Measurements from ENCODE around the gene USH1C.

USH1C gene

GRCh38 chr11:17459236-17459896, 84.8 kb downstream of the USH1C start:
- no peak for DNase-seq

DNA sequence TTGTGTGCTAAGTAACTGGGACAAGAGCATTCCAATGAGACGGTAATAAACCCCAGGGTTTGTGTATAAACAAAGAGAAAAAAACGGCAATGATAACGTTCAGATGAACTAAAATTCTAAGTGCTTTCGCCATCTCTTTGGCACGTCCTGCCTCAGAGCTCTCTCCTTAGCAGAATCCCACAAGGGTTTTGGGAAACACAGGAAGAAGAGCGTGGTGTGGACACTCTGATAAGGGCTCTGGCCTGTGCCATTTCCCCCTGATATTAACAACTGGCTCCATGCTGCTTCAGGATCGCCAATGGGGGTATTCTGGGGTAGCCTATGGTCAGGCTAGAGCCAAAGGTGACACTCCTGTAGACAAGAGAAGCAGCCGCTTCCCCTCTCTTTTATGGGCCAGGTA, 85.9 kb downstream of the USH1C start:
- DNase-seq, result no peak

- no peak for DNase-seq
Observed at GRCh38 chr11:17457396-17458173, 86.6 kb downstream of the USH1C start.

GRCh38 chr11:17452668-17453067, 91.5 kb downstream of the USH1C start:
- no peak for DNase-seq

GRCh38 chr11:17449158-17449557, 95.1 kb downstream of the USH1C start:
- no peak for DNase-seq

DNA sequence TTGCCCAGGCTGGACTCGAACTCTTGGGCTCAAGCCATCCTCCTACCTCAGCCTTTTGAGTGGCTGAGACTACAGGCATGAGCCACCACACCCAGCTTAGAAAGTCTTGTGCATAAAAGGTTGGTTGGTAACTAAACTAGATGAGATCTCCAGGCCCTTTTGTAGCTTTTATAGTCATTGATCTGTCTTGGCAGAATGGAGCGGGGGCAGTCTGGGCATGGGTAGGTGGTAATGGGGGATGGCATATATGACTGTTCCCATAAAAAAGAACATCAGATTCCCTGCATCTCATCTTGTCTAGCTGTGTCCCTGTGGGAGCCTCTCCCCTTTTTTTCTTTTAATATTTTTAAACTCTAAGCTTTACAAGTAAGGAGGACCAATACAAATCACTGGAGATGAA, 97.7 kb downstream of the USH1C start:
- DNase-seq, result no peak

- DNase-seq, result no peak
Observed at GRCh38 chr11:17445240-17445795, 98.9 kb downstream of the USH1C start.

DNA sequence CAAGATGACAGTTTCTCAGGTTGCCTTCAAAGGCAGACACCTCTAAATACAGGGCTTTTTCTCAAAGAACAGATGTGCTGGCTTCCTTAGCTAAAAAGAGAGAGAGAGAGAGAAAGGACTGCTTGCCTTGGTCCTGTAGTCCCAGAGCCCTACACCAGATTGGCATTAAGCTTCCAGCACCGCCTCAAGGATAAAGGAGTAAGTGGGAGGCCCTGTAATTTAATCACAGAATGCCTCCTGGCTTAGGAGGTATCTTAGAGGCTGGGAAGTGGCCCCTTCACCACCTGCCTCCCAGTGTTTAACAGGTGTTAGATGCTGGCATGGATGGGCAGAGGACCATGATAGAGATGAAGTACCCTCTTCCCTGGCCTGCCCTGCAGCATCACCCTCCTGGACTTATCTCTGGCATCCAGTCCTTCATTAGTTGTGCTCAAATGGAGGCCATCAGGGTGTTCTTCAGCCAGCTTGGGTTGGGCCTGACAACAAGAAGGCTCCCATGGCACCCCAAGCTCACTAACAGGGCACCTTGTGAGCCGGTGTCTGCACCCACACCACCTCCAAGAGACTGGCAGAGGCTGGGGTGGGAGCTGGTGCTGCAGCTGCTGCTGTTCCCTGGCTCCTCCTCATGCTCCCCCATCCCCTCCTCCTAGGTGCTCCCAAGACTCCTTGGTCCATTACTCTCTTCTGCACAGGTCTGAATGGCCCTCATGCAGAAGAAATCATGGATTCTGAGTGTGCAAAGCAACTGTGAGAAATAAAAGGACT, 100.1 kb downstream of the USH1C start:
- no peak for DNase-seq
